GM21526 (cell line): ENCODE data around the gene OLFM1.
"Not testable (repeated sequence)": the region's sequence is repeated elsewhere in the genome, so short reads cannot be mapped to it uniquely, and the experiment has no call there.

Source experiments
- ATAC-seq: cut with Tn5 transposase; IDR thresholded peaks from one replicate; pipeline ENCODE4 v1.9.1; 2021; ENCODE audit warnings: moderate library complexity; ENCODE audit not compliant: unreplicated experiment, low FRiP score

The OLFM1 gene

DNA sequence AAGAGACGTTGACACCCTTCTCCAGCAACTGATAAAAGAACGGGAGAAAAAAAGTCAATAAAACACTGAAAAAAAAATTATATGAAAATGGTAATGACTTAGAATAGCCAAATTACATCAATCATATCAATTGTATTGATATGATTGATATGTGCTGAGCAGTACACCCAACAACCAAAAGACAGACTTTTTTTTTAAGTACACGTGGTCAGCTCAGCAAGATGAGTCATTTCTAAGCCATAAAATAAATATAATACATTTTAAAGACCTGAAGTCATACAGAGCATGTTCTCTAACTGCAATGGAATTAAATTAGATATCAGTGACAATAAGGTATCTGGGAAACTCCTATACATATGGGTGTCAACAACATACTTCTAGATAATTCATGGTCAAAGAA is 30.9 kb upstream of the OLFM1 start:
- no peak for ATAC-seq

- no peak for ATAC-seq
These were observed 26.9 kb upstream of the OLFM1 start for GRCh38 chr9:135060461-135061116.

DNA sequence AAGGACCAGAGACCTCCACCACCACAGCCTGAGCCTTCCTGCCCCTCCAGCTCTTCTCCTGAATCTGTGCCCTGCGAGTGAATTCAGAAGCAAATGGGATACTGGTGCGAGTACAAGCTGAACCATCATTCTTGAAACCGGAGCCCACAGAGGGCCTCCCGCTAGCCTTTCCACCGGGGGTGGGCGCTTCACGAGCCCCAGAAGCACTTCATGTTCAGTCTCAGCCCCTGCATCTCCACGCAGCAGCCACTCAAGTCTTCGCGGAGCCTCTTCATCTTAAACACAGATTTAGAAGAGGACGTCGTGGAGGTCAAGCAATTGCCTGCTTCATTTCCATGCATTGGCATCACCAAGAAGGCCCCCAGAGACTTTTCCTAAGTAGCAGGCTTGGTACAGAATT is 26.0 kb upstream of the OLFM1 start:
- no peak for ATAC-seq

- ATAC-seq: no peak
These were observed 25.2 kb upstream of the OLFM1 start for GRCh38 chr9:135062254-135062653.

DNA sequence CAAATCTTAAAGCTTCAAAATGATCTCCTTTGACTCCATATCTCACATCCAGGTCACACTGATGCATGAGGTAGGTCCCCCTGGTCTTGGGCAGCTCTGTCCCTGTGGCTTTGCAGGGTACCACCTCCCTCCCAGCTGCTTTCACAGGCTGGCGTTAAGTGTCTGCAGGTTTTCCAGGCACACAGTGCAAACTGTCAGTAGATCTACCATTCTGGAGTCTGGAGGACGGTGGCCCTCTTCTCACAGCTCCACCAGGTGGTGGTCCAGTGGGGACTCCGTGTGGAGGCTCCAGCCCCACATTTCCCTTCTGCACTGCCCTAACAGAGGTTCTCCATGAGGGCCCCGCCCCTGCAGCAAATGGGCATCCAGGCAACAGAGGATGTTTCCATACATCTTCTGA is 24.0 kb upstream of the OLFM1 start:
- not testable (repeated sequence) for ATAC-seq

DNA sequence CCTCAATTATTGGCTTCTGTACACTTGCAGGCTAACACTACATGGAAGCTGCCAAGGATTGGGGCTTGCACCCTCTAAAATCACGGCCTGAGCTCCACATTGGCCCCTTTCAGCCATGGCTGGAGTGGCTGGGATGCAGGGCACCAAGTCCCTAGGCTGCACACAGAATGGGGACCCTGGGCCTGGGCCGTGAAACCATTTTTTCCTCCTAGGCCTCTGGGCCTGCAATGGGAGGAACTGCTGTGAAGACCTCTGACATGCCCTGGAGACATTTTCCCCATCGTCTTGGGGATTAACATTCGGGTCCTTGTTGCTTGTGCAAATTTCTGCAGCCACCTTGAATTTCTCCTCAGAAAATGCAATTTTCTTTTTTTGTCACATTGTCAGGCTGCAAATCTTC is 23.6 kb upstream of the OLFM1 start:
- ATAC-seq: not testable (repeated sequence)

- ATAC-seq: no peak
These were observed 22.3 kb upstream of the OLFM1 start for GRCh38 chr9:135065151-135065550.

- no peak for ATAC-seq
These were observed 21.7 kb upstream of the OLFM1 start for GRCh38 chr9:135065804-135066203.

GRCh38 chr9:135066291-135066690 is 21.2 kb upstream of the OLFM1 start:
- ATAC-seq: no peak

DNA sequence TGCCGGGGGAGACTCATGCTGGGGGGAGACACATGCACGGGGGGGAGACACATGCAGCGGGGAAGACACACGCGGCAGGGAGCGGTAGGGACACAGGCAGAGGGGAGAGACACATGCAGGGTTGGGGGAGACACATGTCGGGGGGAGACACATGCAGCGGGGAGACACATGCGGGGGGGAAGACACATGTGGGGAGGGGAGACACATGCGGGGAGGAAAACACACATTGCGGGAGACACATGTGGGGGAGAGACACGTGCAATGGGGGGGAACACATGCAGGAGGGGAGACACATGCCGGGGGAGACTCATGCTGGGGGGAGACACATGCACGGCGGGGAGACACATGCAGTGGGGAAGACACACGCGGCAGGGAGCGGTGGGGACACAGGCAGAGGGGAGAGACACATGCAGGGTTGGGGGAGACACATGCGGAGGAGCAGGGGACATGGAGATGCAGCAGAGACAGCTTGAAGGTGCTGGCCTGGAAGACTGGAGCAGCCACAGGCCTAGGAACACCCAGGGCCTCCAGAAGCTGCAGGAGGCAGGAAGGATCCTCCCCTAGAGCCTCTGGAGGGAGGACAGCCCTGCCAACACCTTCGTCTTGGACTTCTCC is 20.3 kb upstream of the OLFM1 start:
- no peak for ATAC-seq

DNA sequence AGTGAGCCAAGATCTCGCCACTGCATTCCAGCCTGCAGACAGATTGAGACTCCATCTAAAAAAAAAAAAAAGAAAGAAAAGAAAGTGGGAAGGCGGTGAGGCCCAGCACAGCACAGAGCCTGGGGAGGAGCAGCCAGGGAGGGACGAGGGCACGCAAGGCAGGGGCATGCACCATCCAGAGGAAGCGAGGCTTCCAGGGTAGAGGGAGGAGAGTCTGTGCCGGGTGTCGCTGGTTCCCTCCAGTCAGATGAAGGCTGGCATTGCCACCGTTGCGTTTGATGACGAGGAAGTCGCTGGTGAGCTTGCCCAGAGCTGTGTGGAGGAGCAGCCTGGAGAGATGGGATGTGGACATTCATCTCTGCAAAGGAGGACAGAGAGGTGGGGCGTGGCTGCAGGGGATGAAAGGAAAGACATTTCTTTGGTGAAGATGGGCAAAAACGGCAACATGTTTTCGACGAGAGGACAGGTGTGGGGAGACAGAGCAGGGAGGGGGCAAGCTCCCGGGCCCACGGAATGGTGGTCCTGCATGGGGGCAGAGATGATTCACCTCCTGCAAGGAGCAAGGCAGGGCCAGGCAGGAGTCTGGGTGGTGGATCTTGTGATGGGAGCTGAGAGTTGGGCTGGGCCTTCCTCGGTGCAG is 18.6 kb upstream of the OLFM1 start:
- ATAC-seq: no peak

DNA sequence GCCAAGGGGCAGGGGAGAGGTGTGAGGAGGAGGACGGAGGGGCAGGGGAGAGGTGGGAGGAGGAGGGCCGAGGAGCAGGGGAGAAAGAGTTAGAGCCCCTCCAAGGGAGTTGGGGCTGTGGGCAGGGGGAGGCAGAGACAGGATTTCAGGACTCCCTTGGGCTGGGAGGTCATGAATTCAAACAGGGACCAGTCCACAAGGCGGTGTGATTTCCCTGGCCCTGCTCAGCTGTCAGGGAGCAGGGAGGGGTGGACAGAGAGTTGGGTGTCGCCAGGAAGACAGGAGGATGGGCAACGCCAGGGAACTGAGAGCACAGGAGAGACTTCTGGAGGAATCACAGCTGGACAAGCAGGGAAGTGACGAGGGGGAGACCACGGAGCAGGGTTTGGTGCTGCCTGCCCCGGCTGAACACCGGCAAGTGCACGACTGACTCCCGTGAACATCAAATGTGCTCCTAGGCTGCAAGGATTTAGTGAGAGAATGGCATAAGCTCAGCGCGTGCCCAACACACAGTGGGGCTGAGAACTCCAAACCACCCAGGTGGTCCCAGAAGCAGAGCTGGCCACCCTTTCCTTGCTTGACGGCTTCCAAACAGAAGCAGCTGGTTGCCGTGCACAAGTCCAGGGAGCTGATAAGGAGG is 17.8 kb upstream of the OLFM1 start:
- no peak for ATAC-seq

- no peak for ATAC-seq
These were observed 17.1 kb upstream of the OLFM1 start for GRCh38 chr9:135070198-135070951.

GRCh38 chr9:135070964-135071735 is 16.3 kb upstream of the OLFM1 start:
- no peak for ATAC-seq

GRCh38 chr9:135073081-135073740 is 14.3 kb upstream of the OLFM1 start:
- ATAC-seq: no peak

GRCh38 chr9:135073741-135074305 is 13.6 kb upstream of the OLFM1 start:
- no peak for ATAC-seq

DNA sequence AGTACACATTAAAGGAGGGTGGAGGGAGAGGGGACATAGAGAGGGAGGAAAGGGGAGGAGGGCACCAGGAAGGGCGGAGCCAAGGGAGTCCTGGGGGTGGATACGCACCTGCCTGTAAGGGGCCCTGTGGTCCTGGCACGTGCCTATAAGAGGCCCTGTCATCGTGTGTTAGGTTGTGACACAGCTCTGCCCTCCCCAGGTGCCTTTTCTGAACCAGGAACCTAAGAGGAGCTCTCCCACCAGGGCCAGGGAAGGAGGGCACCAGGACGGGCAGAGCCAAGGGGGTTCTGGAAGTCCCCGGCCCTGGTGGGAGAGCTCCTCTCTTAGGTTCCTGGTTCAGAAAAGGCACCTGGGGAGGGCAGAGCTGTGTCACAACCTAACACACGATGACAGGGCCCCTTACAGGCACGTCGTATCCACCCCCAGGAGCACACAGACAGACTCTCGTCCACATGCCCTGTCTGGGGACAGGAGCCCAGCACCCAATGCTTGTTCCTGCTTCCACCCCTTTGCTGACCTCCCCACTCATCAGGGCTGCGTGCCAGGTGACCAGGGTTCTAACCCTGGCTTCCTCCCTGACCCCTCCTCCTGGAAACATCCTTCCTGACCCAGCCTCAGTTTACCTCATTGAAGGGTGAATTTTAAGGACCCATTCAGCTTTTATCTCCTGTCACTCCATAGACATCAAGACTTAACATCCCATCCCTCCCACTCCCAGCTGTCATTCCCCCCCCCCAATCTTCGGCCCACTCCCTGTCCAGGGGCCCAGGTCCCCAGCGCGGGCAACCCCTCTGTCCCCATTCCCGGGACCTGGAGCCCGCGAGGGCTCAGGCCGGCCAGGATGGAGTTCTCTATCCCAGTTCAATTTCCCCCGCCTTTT is 12.9 kb upstream of the OLFM1 start:
- no peak for ATAC-seq
